Breast epithelium (tissue), 4 donors: ENCODE measurements around the gene ASB7. TPM values are rescaled to one million over a fixed set of nuclear protein-coding genes. Genes with fewer than 3 reads are reported as not detected.

Experiments used
- DNase-seq, 2 donors: peaks; one replicate each; pipeline ENCODE4 v3.0.0-alpha.2; 2019; ENCODE audit warnings: low spot score in 2 of 2
- H3K27ac ChIP-seq, 2 donors: fragments of 200-600 bp; sonication (generic) in 1 of 2; one replicate each; pipeline ENCODE4 v1.5.1; 2016 to 2019; ENCODE audit warnings: mild to moderate bottlenecking in 1 of 2
- H3K27me3 ChIP-seq, 2 donors: fragments of 200-600 bp; sonication (generic) in 1 of 2; one replicate each; pipeline versions ENCODE4 v1.5.1 to v1.6.0; 2017 to 2019; ENCODE audit warnings: control low read depth in 1 of 2, mild to moderate bottlenecking in 1 of 2
- H3K36me3 ChIP-seq: fragments of 200-600 bp; one replicate; pipeline ENCODE4 v1.5.1; 2019
- H3K4me1 ChIP-seq, 2 donors: fragments of 200-600 bp; sonication (generic); one replicate each; pipeline ENCODE4 v1.5.1; 2016 to 2019; ENCODE audit warnings: control low read depth in 1 of 2
- H3K4me3 ChIP-seq, 3 donors: fragments of 200-600 bp; sonication (generic); 1 replicate in 2 of 3; 2 replicates in 1 of 3; pipeline ENCODE4 v1.5.1; 2016 to 2019; ENCODE audit warnings: mild to moderate bottlenecking in 3 of 3, moderate library complexity in 2 of 3
- H3K9me3 ChIP-seq, 2 donors: fragments of 200-600 bp; sonication (generic) in 1 of 2; one replicate each; pipeline ENCODE4 v1.5.1; 2016 to 2019; ENCODE audit warnings: control low read depth in 1 of 2
- CTCF ChIP-seq, 3 donors: fragments of 450-650 bp; IDR thresholded peaks; one replicate each; pipeline ENCODE4 v1.5.1; 2016 to 2017; ENCODE audit warnings: antibody characterized with exemption in 3 of 3, mild to moderate bottlenecking in 3 of 3, moderate library complexity in 3 of 3
- POLR2A ChIP-seq: fragments of 450-650 bp; IDR thresholded peaks from one replicate; pipeline ENCODE4 v1.6.1; 2016; ENCODE audit warnings: antibody characterized with exemption, mild to moderate bottlenecking, moderate library complexity
- POLR2AphosphoS5 ChIP-seq, 3 donors: sonication (generic); formaldehyde crosslinking; IDR thresholded peaks; one replicate each; pipeline ENCODE4 v1.6.1; 2017; ENCODE audit warnings: antibody characterized with exemption in 3 of 3
- intact Hi-C: fragments of 100-400 bp; cut with DNase I; formaldehyde crosslinking; loops from one replicate; pipeline ENCODE4 v1.15.1; 2023; ENCODE audit warnings: low total_unique reads
- total RNA-seq, 3 donors: library from RNA; depleted of rRNA; stranded (reverse); fragments of >200 nt; gene quantifications; one replicate each; pipeline ENCODE4 v1.1.0, GENCODE V29; 2016

Gene ASB7
- total RNA-seq, 3 donors from 2014 or later, result 10.7 to 17.1 (median 12.1) TPM

GRCh38 chr15:100665570-100665969 is 63.2 kb downstream of the ASB7 start:
- intact Hi-C loops, result no loop called here
- no peak overlapping the region for H3K27ac ChIP-seq
- H3K4me1 ChIP-seq, result no peaks in the 10 kb centered on the region
- H3K9me3 ChIP-seq, result no peaks in the 10 kb centered on the region
- H3K4me3 ChIP-seq, result no peak overlapping the region
- TF ChIP-seq CTCF (IDR thresholded peaks at IDR 0.05) (no peak), POLR2AphosphoS5 (IDR thresholded peaks at IDR 0.05) (no peak), POLR2A (no peak)
- H3K27me3 ChIP-seq, result no peaks in the 10 kb centered on the region
- H3K36me3 ChIP-seq, result no peaks in the 10 kb centered on the region
- DNase-seq, result no peak

DNA sequence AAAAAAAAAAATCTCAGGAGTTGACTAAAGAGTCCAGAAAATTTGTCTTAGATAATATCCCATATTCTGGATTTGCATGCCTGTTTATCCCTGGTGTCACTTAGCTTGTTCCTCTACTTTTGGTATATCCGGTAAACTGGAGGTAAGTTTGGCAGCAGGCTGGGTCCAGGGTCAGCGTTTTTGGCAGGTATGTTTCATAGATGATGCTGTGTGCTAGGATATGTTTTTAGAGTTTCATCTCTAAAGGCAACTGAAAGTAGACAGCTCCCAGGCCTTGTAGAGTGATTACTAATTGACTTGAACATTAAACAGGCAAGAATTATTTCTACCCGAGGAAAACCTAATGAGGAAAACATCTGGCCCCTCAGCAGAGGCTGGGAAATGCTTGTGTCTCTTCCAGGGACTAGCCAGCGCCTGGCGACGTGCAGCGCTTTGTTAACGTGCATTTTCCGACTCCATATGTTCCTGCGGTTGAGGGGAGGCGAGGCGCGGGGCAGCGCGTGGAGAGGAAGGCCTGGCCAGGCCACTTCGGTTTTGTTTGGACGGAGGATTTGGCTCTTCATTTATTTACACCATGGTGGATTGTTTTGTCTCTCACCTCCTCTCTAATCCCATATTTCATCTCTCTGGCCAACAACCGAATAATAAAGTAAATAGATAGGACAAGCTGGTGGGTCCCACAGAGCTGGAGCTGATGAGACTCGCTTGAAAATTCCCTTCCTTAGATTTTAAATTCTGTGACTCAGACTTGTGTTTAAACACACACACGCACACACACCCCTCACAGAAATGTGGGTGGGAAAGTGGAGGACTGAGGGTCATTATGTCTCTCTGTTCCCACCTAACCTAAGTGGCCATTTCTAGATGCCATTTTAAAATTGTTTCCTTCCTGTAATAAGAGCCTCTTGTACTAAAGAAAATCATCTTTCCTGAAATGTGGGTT is 65.3 kb downstream of the ASB7 start:
- no peaks in the 10 kb centered on the region for H3K36me3 ChIP-seq
- H3K4me1 ChIP-seq, result no peaks in the 10 kb centered on the region
- intact Hi-C loops, result no loop called here
- no peaks in the 10 kb centered on the region for H3K27me3 ChIP-seq
- H3K4me3 ChIP-seq, result no peak overlapping the region
- H3K9me3 ChIP-seq, result no peaks in the 10 kb centered on the region
- no peak for DNase-seq
- H3K27ac ChIP-seq, result peak overlapping the region; percentile 50 to 74
- TF ChIP-seq POLR2AphosphoS5 (IDR thresholded peaks at IDR 0.05) (no peak), CTCF (IDR thresholded peaks at IDR 0.05) (no peak), POLR2A (no peak)

DNA sequence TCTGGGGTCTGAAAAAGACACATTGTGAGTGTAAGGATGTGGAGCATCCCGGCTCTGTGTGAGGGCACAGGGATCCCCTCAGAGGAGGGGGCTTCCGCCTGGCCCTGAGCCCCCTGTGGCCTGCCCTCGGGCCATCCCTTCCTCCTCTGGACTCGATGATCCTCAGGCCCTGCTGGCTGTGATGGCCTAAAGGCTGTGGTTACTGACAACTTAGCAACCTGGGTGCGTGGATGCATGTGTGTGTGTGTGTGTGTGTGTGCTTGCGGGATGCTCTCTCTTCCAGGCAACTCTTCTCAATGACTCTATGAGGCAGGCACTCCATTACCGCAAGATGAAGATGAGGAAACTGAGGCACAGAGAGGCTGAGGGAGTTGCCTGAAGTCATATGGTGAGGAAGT is 66.0 kb downstream of the ASB7 start:
- no peak overlapping the region for H3K4me3 ChIP-seq
- DNase-seq, result no peak
- TF ChIP-seq POLR2AphosphoS5 (IDR thresholded peaks at IDR 0.05) (no peak), CTCF (IDR thresholded peaks at IDR 0.05) (no peak), POLR2A (no peak)
- no peaks in the 10 kb centered on the region for H3K4me1 ChIP-seq
- H3K36me3 ChIP-seq, result no peaks in the 10 kb centered on the region
- no peaks in the 10 kb centered on the region for H3K27me3 ChIP-seq
- no peaks in the 10 kb centered on the region for H3K9me3 ChIP-seq
- intact Hi-C loops, result no loop called here
- peak overlapping the region; percentile 50 to 74 for H3K27ac ChIP-seq

- H3K27ac ChIP-seq, result no peak overlapping the region
- TF ChIP-seq POLR2AphosphoS5 (IDR thresholded peaks at IDR 0.05), result no peak
- TF ChIP-seq CTCF (IDR thresholded peaks at IDR 0.05), result no peak
- TF ChIP-seq POLR2A, result no peak
- H3K9me3 ChIP-seq, result no peaks in the 10 kb centered on the region
- H3K4me3 ChIP-seq, result no peak overlapping the region
- H3K36me3 ChIP-seq, result no peaks in the 10 kb centered on the region
- no peaks in the 10 kb centered on the region for H3K27me3 ChIP-seq
- H3K4me1 ChIP-seq, result no peaks in the 10 kb centered on the region
- no peak for DNase-seq
- intact Hi-C loops, result no loop called here
Measured at GRCh38 chr15:100669260-100669659, 66.9 kb downstream of the ASB7 start.

DNA sequence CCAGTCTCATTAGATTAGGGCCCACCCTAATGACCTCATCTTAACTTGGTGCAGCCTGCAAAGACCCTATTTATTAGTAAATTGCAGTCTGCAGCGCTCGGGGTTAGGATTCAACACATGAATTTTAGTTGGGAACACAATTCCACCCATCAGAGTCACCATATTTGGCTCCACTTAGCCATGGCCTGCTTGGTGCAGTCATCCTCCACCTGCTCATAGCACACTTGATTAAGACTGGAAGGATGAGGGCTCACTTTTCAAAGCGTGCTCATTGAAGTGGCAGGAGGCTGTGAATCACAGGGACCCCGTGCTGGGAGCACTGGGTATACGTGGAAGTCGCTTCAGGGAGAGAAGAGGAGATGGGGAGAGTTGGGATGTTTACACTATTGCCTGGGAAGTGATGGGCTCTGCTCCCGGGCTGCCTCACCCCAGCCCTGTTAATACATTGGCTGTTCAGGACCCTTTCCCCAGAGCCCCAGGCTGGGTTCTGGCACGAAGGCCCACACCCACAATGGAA is 68.2 kb downstream of the ASB7 start:
- H3K36me3 ChIP-seq, result no peaks in the 10 kb centered on the region
- no peak overlapping the region for H3K4me3 ChIP-seq
- no peak for TF ChIP-seq POLR2AphosphoS5 (IDR thresholded peaks at IDR 0.05)
- TF ChIP-seq CTCF (IDR thresholded peaks at IDR 0.05), result no peak
- TF ChIP-seq POLR2A, result no peak
- H3K9me3 ChIP-seq, result no peaks in the 10 kb centered on the region
- H3K27ac ChIP-seq, result no peak overlapping the region
- no peaks in the 10 kb centered on the region for H3K27me3 ChIP-seq
- intact Hi-C loops, result no loop called here
- H3K4me1 ChIP-seq, result no peaks in the 10 kb centered on the region
- DNase-seq, result no peak
